Measurements from ENCODE around the gene INSR.

INSR gene

DNA sequence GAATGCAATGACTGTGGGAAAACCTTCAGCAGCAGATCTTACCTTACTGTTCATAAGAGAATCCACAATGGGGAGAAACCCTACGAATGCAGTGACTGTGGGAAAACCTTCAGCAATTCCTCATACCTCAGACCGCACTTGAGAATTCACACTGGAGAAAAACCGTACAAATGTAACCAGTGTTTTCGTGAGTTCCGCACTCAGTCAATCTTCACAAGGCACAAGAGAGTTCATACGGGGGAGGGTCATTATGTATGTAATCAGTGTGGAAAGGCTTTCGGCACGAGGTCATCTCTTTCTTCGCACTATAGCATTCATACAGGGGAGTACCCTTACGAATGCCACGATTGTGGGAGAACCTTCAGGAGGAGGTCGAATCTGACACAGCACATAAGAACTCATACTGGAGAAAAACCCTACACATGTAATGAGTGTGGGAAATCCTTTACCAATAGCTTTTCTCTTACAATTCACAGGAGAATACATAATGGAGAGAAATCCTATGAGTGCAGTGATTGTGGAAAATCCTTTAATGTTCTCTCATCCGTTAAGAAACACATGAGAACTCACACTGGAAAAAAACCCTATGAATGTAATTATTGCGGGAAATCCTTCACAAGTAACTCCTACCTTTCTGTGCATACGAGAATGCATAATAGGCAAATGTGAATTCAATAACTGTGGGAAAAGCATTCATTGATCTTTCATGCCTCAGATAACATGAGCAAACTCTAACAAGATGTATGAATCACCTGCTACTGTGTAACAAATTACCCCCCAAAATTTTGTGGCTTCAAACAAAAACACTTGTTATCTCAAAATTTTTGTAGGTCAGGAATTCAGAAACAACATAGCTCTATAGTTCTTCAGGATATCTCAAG is 210.9 kb downstream of the INSR start:
- DNase-seq (ENCODE audit: low read depth): peak; percentile 17
- H3K4me3 ChIP-seq (ENCODE audit: low read length): no peak overlapping the region
- TF ChIP-seq, protein P1, sequence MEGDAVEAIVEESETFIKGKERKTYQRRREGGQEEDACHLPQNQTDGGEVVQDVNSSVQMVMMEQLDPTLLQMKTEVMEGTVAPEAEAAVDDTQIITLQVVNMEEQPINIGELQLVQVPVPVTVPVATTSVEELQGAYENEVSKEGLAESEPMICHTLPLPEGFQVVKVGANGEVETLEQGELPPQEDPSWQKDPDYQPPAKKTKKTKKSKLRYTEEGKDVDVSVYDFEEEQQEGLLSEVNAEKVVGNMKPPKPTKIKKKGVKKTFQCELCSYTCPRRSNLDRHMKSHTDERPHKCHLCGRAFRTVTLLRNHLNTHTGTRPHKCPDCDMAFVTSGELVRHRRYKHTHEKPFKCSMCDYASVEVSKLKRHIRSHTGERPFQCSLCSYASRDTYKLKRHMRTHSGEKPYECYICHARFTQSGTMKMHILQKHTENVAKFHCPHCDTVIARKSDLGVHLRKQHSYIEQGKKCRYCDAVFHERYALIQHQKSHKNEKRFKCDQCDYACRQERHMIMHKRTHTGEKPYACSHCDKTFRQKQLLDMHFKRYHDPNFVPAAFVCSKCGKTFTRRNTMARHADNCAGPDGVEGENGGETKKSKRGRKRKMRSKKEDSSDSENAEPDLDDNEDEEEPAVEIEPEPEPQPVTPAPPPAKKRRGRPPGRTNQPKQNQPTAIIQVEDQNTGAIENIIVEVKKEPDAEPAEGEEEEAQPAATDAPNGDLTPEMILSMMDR (IDR thresholded peaks at IDR 0.05; ENCODE audit: insufficient read depth, low read depth, low read length, missing control alignments): no peak

DNA sequence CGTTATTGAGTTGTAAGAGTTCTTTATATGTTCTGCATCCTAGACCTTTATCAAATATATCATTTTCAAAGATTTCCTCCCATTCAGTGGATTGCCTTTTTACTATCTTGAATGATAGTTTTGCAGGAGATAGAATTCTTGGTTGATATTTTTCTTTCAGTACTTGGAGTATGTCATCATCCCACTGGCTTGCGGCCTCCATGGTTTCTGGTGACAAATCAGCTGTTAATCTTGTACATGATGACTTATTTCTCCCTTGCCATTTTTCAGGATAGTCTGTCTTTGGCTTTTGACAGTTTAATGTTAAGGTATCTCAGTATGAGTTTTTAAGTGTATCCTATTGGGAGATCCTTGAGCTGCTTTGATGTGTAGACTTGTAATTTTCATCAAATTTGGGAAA is 216.2 kb downstream of the INSR start:
- DNase-seq (ENCODE audit: low read depth): no peak
- TF ChIP-seq, protein P1 (IDR thresholded peaks at IDR 0.05; ENCODE audit: insufficient read depth, low read depth, low read length, missing control alignments): no peak
- H3K4me3 ChIP-seq (ENCODE audit: low read length): no peak overlapping the region

DNA sequence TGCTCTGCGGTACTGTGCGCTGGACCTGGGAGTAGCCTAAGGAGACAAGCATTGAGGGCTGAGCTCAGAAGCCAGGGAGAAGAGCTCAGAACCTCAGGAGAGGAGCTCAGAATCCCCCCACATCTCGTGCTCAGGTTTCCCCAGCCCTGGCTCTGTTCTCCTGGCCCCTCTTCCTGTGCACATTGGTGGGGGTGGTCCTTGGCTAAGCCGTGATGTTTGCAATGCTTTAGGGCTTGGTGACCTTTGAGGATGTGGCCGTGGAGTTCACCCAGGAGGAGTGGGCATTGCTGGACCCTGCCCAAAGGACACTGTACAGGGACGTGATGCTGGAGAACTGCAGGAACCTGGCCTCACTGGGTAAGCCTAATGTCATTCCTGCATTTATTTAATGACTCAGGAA is 218.1 kb downstream of the INSR start:
- TF ChIP-seq, protein P1 (IDR thresholded peaks at IDR 0.05; ENCODE audit: insufficient read depth, low read depth, low read length, missing control alignments): no peak
- no peak for DNase-seq (ENCODE audit: low read depth)
- no peak overlapping the region for H3K4me3 ChIP-seq (ENCODE audit: low read length)

DNA sequence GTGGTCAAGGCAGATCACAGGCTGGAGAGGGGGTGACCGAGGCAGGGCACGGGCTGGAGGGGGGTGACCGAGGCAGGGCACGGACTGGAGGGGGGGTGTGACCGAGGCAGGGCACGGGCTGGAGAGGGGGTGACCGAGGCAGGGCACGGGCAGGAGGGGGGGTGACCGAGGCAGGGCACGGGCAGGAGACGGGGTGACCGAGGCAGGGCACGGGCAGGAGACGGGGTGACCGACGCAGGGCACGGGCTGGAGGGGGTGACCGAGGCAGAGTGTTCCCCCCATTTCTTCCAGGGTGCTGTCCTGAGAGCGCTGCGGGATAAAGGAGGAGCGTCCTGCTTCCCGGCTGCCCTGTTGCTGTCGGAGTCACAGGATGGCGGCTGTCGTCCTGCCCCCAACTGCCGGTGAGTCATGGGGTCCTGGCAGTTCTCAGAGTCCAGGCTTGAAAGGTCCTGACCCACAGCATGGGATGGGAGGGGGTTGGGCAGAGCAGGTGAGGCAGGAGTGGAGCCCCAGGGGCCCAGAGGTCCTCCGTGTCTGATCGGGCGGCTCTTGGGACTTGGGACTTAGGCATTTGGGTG is 219.4 kb downstream of the INSR start:
- TF ChIP-seq, protein P1 (IDR thresholded peaks at IDR 0.05; ENCODE audit: insufficient read depth, low read depth, low read length, missing control alignments): no peak
- H3K4me3 ChIP-seq (ENCODE audit: low read length): no peak overlapping the region
- no peak for DNase-seq (ENCODE audit: low read depth)

DNA sequence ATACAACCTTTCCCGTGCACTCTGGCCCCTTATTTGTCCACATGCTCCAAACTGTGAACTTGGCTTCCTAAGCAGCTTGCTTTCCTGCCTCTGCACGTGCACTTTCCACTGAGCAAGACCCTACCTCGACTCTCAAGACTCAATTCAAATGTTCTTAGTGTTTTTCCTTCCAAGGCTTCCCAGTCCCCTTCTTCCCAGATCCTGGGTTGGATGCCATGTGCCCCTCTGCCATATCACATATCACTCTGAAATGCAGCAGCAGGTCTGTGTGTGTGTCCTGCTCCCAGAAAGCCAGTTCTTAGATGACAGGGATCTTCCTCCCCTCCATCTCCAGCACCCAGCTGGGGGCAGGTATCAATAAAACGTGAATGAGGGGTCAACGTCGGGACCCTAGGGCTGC is 221.7 kb downstream of the INSR start:
- no peak overlapping the region for H3K4me3 ChIP-seq (ENCODE audit: low read length)
- no peak for DNase-seq (ENCODE audit: low read depth)
- TF ChIP-seq, protein P1 (IDR thresholded peaks at IDR 0.05; ENCODE audit: insufficient read depth, low read depth, low read length, missing control alignments): no peak

DNA sequence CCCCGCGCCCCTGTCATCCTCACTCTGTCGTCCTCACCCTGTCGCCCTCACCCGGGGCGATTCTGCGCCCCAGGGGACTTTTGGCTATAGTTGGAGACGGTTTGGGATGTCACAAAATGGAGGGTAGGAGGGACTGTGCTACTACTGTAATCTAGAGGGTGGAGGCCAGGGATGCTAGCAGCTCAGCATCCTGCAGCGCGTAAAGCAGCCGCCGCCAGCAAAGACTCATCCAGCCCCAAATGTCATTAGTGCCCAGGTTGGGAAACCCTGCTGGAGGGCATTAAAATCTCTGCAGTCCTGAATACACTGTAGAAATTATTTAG is 224.3 kb downstream of the INSR start:
- TF ChIP-seq, protein P1 (IDR thresholded peaks at IDR 0.05; ENCODE audit: insufficient read depth, low read depth, low read length, missing control alignments): no peak
- peak; percentile 18 for DNase-seq (ENCODE audit: low read depth)

More for the DNA sequence above, 224.3 kb downstream of the INSR start:
- H3K4me3 ChIP-seq (ENCODE audit: low read length): peak overlapping the region; percentile 93

Data from epithelial cell of esophagus (primary cell).